GM19328 (cell line): Measurements from ENCODE around the gene SRPRB.

ENCODE experiments used
- ATAC-seq: cut with Tn5 transposase; IDR thresholded peaks from one replicate; pipeline ENCODE4 v1.9.1; 2021; ENCODE audit warnings: mild to moderate bottlenecking, moderate library complexity; ENCODE audit not compliant: unreplicated experiment

Gene SRPRB

DNA sequence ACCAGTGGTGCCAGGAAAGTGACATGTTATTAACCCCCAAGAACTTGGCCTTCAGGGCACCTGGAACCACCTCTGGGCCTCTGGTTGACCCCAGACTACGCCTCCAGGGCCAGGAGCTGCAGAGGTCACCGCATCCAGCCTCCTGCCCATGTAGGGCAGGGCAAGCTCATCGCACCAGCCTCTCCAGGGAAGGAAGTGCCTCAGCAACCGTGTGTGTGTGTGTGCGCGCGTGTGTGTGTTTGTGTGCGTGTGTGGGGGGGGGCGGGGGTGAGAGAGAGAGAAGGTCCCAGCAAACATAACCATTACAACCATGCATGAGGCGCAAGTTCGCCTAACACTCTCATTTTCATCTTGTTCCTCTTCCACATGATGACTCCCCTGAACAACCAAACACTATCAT, 58.3 kb downstream of the SRPRB start:
- no peak for ATAC-seq

DNA sequence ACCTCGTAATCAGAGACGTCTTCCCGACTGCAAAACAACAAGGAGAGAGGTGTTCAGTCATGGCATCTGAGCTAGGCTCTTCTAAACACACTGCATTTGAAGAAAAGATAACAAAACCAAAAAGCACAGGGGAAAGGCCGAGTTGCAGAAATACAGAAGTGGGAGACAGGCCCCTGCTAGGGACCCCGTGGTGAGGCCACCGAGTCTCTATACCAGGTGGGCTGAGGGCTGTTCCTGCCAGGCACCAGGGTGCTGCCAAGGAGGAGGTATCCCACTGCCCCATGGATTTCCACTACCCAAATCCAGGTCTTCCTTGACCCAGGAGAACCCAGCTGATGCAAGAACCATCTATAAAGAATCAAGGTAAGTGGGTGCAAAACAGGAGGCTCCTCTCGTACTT, 59.0 kb downstream of the SRPRB start:
- no peak for ATAC-seq

DNA sequence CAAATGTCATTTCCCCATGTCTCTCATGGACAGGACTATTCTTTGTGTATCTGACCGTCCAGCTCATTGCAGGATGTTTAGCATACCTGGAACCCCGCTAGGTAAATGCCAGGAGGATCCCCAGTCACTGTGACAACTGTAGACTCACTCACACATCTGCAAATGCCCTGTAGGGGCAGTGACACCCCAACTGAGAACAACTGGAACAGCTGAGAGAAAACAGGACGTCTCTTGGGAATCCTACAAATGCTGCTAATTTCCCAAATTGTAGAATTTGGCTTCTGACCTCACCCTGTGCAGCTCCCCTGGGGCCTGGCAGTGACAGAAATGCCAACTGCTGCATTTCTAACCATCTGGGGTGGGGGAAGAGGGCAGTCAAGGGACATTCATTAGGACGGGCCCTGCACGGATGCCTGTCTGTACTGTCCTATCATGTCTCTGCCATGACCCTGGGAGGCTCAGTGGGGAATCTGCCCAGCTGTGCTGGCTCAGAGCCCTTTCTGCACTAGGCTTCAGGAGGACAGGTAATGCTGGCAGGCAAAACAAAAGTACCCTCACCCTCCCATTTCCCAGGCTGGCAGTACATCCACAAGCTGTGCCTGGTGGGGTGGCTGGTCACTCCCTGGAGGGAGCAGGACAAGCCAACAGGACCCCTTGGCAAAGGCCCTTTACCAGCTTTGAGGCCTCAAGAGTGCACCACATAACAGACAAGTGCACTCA, 59.7 kb downstream of the SRPRB start:
- no peak for ATAC-seq

DNA sequence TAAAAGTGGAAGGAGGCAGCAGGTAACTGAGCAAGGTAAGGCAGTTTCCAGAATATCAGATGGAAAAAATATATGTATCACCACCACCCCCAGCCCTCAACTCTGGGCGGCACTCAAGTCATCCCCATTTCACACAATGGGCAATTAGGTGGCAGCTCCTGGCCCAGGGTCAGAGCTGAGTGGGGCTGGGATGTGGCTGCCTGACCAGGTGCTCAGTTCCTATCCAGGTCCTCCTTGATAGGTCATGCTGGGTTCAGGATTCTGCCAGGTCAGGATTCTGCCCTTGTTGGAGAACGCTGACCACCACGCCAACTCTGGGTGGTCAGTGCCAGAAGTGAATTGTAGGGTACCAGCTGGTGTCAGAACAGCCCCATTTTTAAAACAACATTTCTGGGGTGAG, 60.5 kb downstream of the SRPRB start:
- no peak for ATAC-seq

DNA sequence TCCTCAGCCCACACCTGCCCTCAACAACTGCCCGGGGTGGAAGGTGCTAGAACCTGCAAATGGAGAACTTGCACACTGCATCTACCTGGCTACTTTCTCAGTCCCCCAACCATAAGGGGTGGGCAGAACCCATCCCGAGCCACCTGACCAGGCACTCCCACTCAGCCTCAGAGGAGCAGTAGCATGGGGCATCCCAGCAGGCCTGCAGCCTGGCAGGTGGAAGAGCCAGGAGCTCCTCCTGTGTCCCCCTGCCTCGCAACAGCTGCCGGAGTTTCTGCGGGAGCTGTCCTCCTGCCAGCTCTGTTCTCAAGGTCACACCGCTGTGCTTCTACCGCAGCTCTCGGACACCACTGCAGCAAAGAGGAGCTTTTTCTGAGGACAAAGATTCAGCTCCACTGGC, 62.6 kb downstream of the SRPRB start:
- no peak for ATAC-seq

DNA sequence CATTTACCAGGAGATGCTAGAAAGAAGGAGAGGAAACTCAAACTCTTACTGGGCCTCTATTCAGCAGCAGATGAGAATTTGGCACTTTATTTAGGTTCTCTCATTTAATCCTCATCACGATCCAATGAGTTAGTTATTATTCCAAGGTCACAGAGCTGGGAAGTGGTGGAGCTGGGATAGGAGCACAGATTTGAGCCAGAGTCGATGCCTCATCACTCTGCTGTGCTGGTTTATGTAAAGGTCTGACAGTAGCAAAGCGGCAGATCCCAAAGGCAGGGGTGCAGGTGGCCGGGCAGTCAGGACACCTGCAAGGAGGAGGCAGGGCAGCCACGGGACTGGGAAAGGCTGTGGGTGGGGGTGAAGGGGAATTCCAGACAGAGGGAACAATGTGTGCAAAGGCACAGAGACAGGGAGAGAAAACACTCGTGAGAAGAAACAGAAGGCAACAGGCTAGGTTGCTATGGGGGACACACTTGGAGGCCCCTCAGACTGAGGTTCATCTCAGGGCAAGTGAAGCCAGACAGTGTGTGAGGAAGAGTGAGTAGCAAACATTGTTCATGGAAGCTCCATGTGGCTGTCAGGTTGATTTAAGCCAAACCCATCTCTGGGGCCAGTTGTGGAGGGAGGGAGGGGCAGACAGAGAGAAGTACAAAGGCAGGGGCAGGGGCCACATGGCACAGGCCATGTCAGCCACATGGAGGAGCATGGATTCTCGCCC, 63.3 kb downstream of the SRPRB start:
- ATAC-seq = no peak

DNA sequence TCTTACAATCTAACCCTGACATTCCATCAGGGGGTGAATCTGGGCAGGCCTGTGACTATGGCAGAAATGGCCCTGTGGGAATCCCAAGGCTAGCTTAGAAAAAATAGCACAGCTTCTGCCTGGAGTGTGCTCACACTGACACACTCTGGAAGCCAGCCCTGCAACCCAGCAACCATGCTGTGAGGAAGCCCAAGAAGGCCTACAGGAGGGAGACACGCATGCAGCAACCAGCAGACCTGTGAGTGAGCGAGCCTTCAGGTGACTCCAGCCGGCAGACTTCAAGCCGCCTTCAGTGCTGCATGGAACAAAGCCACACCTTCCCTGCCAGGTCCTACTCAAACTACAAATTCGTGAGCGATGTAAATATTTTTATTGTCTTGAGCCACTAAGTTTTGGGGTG, 64.0 kb downstream of the SRPRB start:
- ATAC-seq = no peak

DNA sequence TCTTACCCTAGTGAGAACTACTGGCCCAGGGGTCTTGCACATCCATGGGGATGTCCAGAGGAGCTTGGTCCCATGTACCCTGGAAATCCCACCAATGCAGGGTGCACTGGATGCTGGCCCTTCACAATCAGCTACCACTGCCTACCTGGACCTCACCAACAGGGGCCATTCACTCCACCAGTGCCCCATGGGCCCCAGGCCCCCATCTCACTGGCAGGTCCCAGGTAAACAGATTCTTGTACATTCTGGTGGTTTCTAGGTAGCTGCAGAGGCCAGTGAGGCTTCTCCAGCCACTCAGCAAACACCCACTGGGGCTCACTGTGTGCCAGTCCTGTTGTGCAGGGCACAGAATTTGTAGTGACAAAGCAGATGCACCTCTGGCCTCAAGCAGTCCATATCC, 65.2 kb downstream of the SRPRB start:
- no peak for ATAC-seq
